ENCODE data around the gene SPSB2.
"Not testable (repeated sequence)": the region's sequence is repeated elsewhere in the genome, so short reads cannot be mapped to it uniquely, and the experiment has no call there.

SPSB2 gene

GRCh38 chr12:6866163-6866919, 6.8 kb downstream of the SPSB2 start:
- DNase-seq (ENCODE audit: low read depth, low spot score) = no peak
- ChIA-PET CTCF (interaction anchor here (0.8 to 6.5 kb wide), 8 partner anchors 12 to 113 kb away, joined by 3 to 63 read pairs (median 4); partner anchors contain the start of genes C12orf57, CDCA3, MLF2 and USP5), POLR2A (interaction anchor here (0.9 to 10.2 kb wide), 13 partner anchors 15 to 332 kb away, joined by 3 to 164 read pairs (median 7); partner anchors contain the start of genes CDCA3, MLF2, P3H3 and USP5)
- H3K4me3 ChIP-seq (ENCODE audit: low read depth, low read length) = peak overlapping the region; percentile 59
- TF ChIP-seq, protein P1, sequence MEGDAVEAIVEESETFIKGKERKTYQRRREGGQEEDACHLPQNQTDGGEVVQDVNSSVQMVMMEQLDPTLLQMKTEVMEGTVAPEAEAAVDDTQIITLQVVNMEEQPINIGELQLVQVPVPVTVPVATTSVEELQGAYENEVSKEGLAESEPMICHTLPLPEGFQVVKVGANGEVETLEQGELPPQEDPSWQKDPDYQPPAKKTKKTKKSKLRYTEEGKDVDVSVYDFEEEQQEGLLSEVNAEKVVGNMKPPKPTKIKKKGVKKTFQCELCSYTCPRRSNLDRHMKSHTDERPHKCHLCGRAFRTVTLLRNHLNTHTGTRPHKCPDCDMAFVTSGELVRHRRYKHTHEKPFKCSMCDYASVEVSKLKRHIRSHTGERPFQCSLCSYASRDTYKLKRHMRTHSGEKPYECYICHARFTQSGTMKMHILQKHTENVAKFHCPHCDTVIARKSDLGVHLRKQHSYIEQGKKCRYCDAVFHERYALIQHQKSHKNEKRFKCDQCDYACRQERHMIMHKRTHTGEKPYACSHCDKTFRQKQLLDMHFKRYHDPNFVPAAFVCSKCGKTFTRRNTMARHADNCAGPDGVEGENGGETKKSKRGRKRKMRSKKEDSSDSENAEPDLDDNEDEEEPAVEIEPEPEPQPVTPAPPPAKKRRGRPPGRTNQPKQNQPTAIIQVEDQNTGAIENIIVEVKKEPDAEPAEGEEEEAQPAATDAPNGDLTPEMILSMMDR (IDR thresholded peaks at IDR 0.05; ENCODE audit: insufficient read depth, low read length, missing control alignments) = no peak

- not testable (repeated sequence) for DNase-seq (ENCODE audit: low read depth, low spot score); H3K4me3 ChIP-seq (ENCODE audit: low read depth, low read length)
- ChIA-PET POLR2A (interaction anchor here (3.6 to 10.2 kb wide), 2 partner anchors 14 to 36 kb away, joined by 25 to 164 read pairs; partner anchors contain the start of genes CDCA3, P3H3 and USP5), CTCF (interaction anchor here (0.8 to 6.5 kb wide), 3 partner anchors 11 to 112 kb away, joined by 3 to 63 read pairs (median 3); partner anchors contain the start of genes CDCA3, MLF2 and USP5)
These were observed 7.8 kb downstream of the SPSB2 start for GRCh38 chr12:6865307-6865706.

DNA sequence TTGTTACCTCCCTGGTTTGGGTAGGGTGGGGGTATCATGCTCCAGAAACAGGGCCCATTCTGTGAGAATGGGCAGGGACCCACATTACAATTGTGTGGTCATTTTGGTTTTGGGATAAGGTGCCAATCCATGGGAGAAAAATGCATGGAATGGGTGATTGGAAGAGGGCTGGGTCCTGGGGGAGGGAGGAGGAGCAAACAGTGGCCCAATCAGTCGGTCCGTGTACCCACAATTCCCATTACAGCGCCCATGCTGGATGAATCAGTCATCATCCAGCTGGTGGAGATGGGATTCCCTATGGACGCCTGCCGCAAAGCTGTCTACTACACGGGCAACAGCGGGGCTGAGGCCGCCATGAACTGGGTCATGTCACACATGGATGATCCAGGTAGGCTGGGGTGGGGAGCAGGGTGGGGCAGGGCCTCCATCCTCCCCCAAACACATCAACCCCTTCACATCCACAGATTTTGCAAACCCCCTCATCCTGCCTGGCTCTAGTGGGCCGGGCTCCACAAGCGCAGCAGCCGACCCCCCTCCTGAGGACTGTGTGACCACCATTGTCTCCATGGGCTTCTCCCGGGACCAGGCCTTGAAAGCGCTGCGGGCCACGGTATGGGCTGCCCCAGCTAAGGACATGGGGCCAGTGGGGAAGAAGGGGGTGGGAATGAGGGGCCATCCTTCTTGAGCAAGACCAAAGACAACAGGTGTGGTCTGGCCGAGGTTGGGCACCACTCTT, 9.3 kb downstream of the SPSB2 start:
- CTCF ChIA-PET = interaction anchor here (1.1 to 6.5 kb wide), 2 partner anchors 9 to 10 kb away, joined by 3 to 63 read pairs; partner anchors contain the start of genes CDCA3, SPSB2 and USP5
- TF ChIP-seq, protein P1 (IDR thresholded peaks at IDR 0.05; ENCODE audit: insufficient read depth, low read length, missing control alignments) = no peak
- H3K4me3 ChIP-seq (ENCODE audit: low read depth, low read length) = no peak overlapping the region
- POLR2A ChIA-PET = interaction anchor here (1.1 to 10.2 kb wide), 2 partner anchors 11 to 12 kb away, joined by 4 to 164 read pairs; partner anchors contain the start of genes CDCA3 and USP5
- no peak for DNase-seq (ENCODE audit: low read depth, low spot score)

DNA sequence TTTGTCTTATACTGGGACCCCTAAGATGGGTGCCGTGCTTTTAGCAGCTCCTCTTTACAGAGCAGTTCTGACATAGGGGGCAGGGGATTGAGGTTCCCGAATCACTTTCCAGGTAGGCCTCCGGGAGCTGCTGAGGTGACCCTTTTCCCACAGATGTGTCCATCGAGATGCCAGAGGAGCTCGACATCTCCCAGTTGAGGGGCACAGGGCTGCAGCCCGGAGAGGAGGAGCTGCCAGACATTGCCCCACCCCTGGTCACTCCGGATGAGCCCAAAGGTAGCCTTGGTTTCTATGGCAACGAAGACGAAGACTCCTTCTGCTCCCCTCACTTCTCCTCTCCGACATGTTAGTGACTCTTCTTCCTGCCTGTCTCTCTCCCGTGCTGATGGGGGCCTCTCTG, 10.1 kb downstream of the SPSB2 start:
- ChIA-PET CTCF (interaction anchor here (1.1 kb wide), 1 partner anchor 10 kb away, joined by 3 read pairs; the partner anchor contains the start of gene SPSB2), POLR2A (interaction anchor here (1.1 kb wide), 1 partner anchor 10 kb away, joined by 4 read pairs; no protein-coding TSS in a partner anchor)
- no peak for DNase-seq (ENCODE audit: low read depth, low spot score)
- H3K4me3 ChIP-seq (ENCODE audit: low read depth, low read length) = no peak overlapping the region
- TF ChIP-seq, protein P1 (IDR thresholded peaks at IDR 0.05; ENCODE audit: insufficient read depth, low read length, missing control alignments) = no peak

DNA sequence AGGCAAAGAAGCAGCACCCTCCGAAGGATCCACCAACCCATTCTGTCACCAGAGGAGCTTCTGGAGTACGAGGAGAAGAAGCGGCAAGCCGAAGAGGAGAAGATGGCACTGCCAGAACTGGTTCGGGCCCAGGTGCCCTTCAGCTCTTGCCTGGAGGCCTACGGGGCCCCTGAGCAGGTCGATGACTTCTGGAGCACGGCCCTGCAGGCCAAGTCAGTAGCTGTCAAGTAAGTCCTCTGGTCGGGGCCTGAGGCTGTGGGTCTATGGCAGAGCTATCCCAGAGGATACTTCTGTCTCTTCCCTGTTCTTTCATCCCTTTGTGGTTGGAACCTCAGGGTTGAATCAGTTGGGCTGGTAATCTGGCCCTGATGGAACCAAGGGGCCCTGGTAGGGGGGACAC, 11.7 kb downstream of the SPSB2 start:
- ChIA-PET CTCF (interaction anchor here (4.4 kb wide), 1 partner anchor 9 kb away, joined by 39 read pairs; the partner anchor contains the start of gene SPSB2), POLR2A (no interaction called here)
- DNase-seq (ENCODE audit: low read depth, low spot score) = no peak
- TF ChIP-seq, protein P1 (IDR thresholded peaks at IDR 0.05; ENCODE audit: insufficient read depth, low read length, missing control alignments) = no peak
- H3K4me3 ChIP-seq (ENCODE audit: low read depth, low read length) = no peak overlapping the region

- H3K4me3 ChIP-seq (ENCODE audit: low read depth, low read length) = no peak overlapping the region
- DNase-seq (ENCODE audit: low read depth, low spot score) = no peak
- TF ChIP-seq, protein P1 (IDR thresholded peaks at IDR 0.05; ENCODE audit: insufficient read depth, low read length, missing control alignments) = no peak
- CTCF ChIA-PET = interaction anchor here (4.4 kb wide), 1 partner anchor 10 kb away, joined by 39 read pairs; the partner anchor contains the start of gene SPSB2
- POLR2A ChIA-PET = no interaction called here
These were observed 12.2 kb downstream of the SPSB2 start for GRCh38 chr12:6860942-6861341.
